Nephron progenitor cell (in vitro differentiated cells): ENCODE data around the gene TPH2.
A peak's percentile ranks its signal among the peaks of the same experiment; 100 is the strongest.

Experiments used
- DNase-seq: peaks from one replicate; pipeline ENCODE4 v3.0.0; 2021
- H3K27ac Mint-ChIP-seq: 2 replicates; pipeline ENCODE4 v1.8.0; 2021; ENCODE audit warnings: mild to moderate bottlenecking, moderate library complexity, mixed read lengths
- H3K27me3 Mint-ChIP-seq: 2 replicates; pipeline ENCODE4 v1.8.0; 2021; ENCODE audit warnings: mild to moderate bottlenecking, low read depth, mixed read lengths; ENCODE audit not compliant: poor library complexity
- H3K36me3 Mint-ChIP-seq: 2 replicates; pipeline ENCODE4 v1.8.0; 2021; ENCODE audit warnings: low read depth, mixed read lengths
- H3K4me1 Mint-ChIP-seq: 2 replicates; pipeline ENCODE4 v1.8.0; 2021; ENCODE audit warnings: mixed read lengths
- H3K4me3 Mint-ChIP-seq: 2 replicates; pipeline ENCODE4 v1.8.0; 2021; ENCODE audit warnings: mild to moderate bottlenecking, moderate library complexity, mixed read lengths
- H3K9me3 Mint-ChIP-seq: 2 replicates; pipeline ENCODE4 v1.8.0; 2021; ENCODE audit warnings: mild to moderate bottlenecking, moderate library complexity, mixed read lengths
- TF ChIP-seq, protein P1 (sequence below): fragments of 200-600 bp; sonication (generic); IDR thresholded peaks from 2 replicates; pipeline ENCODE4 v1.5.0; 2021; ENCODE audit warnings: antibody characterized with exemption

The TPH2 gene

GRCh38 chr12:72011374-72011773 is 72.7 kb downstream of the TPH2 start:
- Mint-ChIP-seq H3K27me3 (peaks cover 4% of the 10 kb centered on the region), H3K9me3 (no peaks in the 10 kb centered on the region), H3K4me1 (peaks cover 6% of the 10 kb centered on the region), H3K27ac (no peak overlapping the region), H3K36me3 (no peaks in the 10 kb centered on the region), H3K4me3 (no peak overlapping the region)
- TF ChIP-seq, protein P1, sequence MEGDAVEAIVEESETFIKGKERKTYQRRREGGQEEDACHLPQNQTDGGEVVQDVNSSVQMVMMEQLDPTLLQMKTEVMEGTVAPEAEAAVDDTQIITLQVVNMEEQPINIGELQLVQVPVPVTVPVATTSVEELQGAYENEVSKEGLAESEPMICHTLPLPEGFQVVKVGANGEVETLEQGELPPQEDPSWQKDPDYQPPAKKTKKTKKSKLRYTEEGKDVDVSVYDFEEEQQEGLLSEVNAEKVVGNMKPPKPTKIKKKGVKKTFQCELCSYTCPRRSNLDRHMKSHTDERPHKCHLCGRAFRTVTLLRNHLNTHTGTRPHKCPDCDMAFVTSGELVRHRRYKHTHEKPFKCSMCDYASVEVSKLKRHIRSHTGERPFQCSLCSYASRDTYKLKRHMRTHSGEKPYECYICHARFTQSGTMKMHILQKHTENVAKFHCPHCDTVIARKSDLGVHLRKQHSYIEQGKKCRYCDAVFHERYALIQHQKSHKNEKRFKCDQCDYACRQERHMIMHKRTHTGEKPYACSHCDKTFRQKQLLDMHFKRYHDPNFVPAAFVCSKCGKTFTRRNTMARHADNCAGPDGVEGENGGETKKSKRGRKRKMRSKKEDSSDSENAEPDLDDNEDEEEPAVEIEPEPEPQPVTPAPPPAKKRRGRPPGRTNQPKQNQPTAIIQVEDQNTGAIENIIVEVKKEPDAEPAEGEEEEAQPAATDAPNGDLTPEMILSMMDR, result no peak
- DNase-seq, result no peak

GRCh38 chr12:72012874-72013273 is 74.2 kb downstream of the TPH2 start:
- no peaks in the 10 kb centered on the region for H3K36me3 Mint-ChIP-seq
- peaks cover 3% of the 10 kb centered on the region for H3K27me3 Mint-ChIP-seq
- H3K27ac Mint-ChIP-seq, result no peak overlapping the region
- no peaks in the 10 kb centered on the region for H3K9me3 Mint-ChIP-seq
- DNase-seq, result no peak
- TF ChIP-seq, protein P1, result no peak
- H3K4me1 Mint-ChIP-seq, result no peaks in the 10 kb centered on the region
- H3K4me3 Mint-ChIP-seq, result no peak overlapping the region

DNA sequence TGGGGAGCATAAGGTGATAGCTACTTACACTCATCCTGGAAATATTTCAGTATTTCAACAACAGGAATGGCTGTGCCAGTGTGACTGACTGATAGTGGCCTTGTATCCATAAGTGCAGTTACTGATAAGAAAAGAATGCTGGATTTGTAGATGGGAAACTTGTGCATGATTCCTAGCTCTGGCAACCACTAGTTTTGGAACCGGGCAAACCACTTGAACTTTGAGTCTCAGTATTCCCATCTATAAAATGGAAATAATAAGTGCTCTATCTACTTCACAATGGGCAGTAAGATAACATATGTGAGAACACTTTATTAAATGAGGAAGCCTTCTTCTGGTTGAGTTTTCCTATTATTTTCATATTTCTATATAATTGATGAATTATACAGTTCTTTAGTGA is 77.2 kb downstream of the TPH2 start:
- H3K27me3 Mint-ChIP-seq, result peaks cover 5% of the 10 kb centered on the region

GRCh38 chr12:72017054-72017651 is 78.5 kb downstream of the TPH2 start:
- Mint-ChIP-seq H3K4me1 (no peaks in the 10 kb centered on the region), H3K36me3 (no peaks in the 10 kb centered on the region), H3K27ac (no peak overlapping the region), H3K4me3 (no peak overlapping the region), H3K9me3 (no peaks in the 10 kb centered on the region), H3K27me3 (peaks cover 3% of the 10 kb centered on the region)
- peak; percentile 75 for DNase-seq
- TF ChIP-seq, protein P1, result peak; percentile 82

More for the DNA sequence above, 77.2 kb downstream of the TPH2 start:
- TF ChIP-seq, protein P1, result no peak
- no peak for DNase-seq
- H3K4me3 Mint-ChIP-seq, result no peak overlapping the region
- H3K4me1 Mint-ChIP-seq, result no peaks in the 10 kb centered on the region
- no peaks in the 10 kb centered on the region for H3K9me3 Mint-ChIP-seq
- peak overlapping the region; percentile 52 for H3K27ac Mint-ChIP-seq
- no peaks in the 10 kb centered on the region for H3K36me3 Mint-ChIP-seq

GRCh38 chr12:72018036-72018435 is 79.4 kb downstream of the TPH2 start:
- Mint-ChIP-seq H3K4me1 (no peaks in the 10 kb centered on the region), H3K4me3 (no peak overlapping the region), H3K27ac (no peak overlapping the region), H3K27me3 (peaks cover 3% of the 10 kb centered on the region), H3K36me3 (no peaks in the 10 kb centered on the region), H3K9me3 (no peaks in the 10 kb centered on the region)
- no peak for DNase-seq
- TF ChIP-seq, protein P1, result no peak

GRCh38 chr12:72024613-72025012 is 86.0 kb downstream of the TPH2 start:
- Mint-ChIP-seq H3K36me3 (no peaks in the 10 kb centered on the region), H3K27ac (no peak overlapping the region), H3K27me3 (peaks cover 3% of the 10 kb centered on the region), H3K4me1 (peaks cover 11% of the 10 kb centered on the region), H3K9me3 (no peaks in the 10 kb centered on the region), H3K4me3 (no peak overlapping the region)
- TF ChIP-seq, protein P1, result no peak
- DNase-seq, result no peak
